Measurements from ENCODE around the gene HPS4.

HPS4 gene

GRCh38 chr22:26513838-26514237, 30.3 kb upstream of the HPS4 start:
- 0 out of 2 replicates have a peak, but pooled peaks cover 7% of the 10 kb centered on the region for H3K36me3 ChIP-seq (ENCODE audit: insufficient read depth, low read length)
- H3K4me1 ChIP-seq (ENCODE audit: insufficient read depth, low read length), result peaks cover 4% of the 10 kb centered on the region
- H3K9me3 ChIP-seq (ENCODE audit: control insufficient read depth, insufficient read depth, low read length), result no peaks in the 10 kb centered on the region
- peak overlapping the region; percentile 18; the same call in 1 of the 2 replicates for H3K9ac ChIP-seq (ENCODE audit: low read depth, low read length)

- Histone ChIP-seq H3K36me3 (ENCODE audit: insufficient read depth, low read length) (peaks cover 13% of the 10 kb centered on the region; the same call in 1 of the 2 replicates), H3K4me1 (ENCODE audit: insufficient read depth, low read length) (peaks cover 4% of the 10 kb centered on the region), H3K9ac (ENCODE audit: low read depth, low read length) (peak within 1 kb of the TSS; percentile 71), H3K9me3 (ENCODE audit: control insufficient read depth, insufficient read depth, low read length) (no peaks in the 10 kb centered on the region)
Measured at GRCh38 chr22:26512149-26512793, 28.7 kb upstream of the HPS4 start, which contains the start of gene TFIP11. Gene TFIP11, minus strand, starts transcription at chr22:26512473. Its CDS starts 2,201 bp downstream, at chr22:26510272.

- Histone ChIP-seq H3K36me3 (ENCODE audit: insufficient read depth, low read length) (peaks cover 23% of the 10 kb centered on the region), H3K9me3 (ENCODE audit: control insufficient read depth, insufficient read depth, low read length) (no peaks in the 10 kb centered on the region), H3K4me1 (ENCODE audit: insufficient read depth, low read length) (no peaks in the 10 kb centered on the region), H3K9ac (ENCODE audit: low read depth, low read length) (no peak overlapping the region)
Measured at GRCh38 chr22:26508148-26508547, 24.6 kb upstream of the HPS4 start.

GRCh38 chr22:26503758-26504157, 20.2 kb upstream of the HPS4 start:
- Histone ChIP-seq H3K9me3 (ENCODE audit: control insufficient read depth, insufficient read depth, low read length) (no peaks in the 10 kb centered on the region), H3K9ac (ENCODE audit: low read depth, low read length) (no peak overlapping the region), H3K4me1 (ENCODE audit: insufficient read depth, low read length) (no peaks in the 10 kb centered on the region), H3K36me3 (ENCODE audit: insufficient read depth, low read length) (peaks cover 33% of the 10 kb centered on the region)

GRCh38 chr22:26502688-26503561, 19.3 kb upstream of the HPS4 start:
- Histone ChIP-seq H3K9ac (ENCODE audit: low read depth, low read length) (no peak overlapping the region), H3K9me3 (ENCODE audit: control insufficient read depth, insufficient read depth, low read length) (no peaks in the 10 kb centered on the region), H3K36me3 (ENCODE audit: insufficient read depth, low read length) (peaks cover 31% of the 10 kb centered on the region), H3K4me1 (ENCODE audit: insufficient read depth, low read length) (no peaks in the 10 kb centered on the region)

- Histone ChIP-seq H3K9me3 (ENCODE audit: control insufficient read depth, insufficient read depth, low read length) (no peaks in the 10 kb centered on the region), H3K36me3 (ENCODE audit: insufficient read depth, low read length) (peaks cover 28% of the 10 kb centered on the region), H3K9ac (ENCODE audit: low read depth, low read length) (no peak overlapping the region), H3K4me1 (ENCODE audit: insufficient read depth, low read length) (no peaks in the 10 kb centered on the region)
Measured at GRCh38 chr22:26501996-26502395, 18.4 kb upstream of the HPS4 start.

- Histone ChIP-seq H3K36me3 (ENCODE audit: insufficient read depth, low read length) (peaks cover 36% of the 10 kb centered on the region), H3K4me1 (ENCODE audit: insufficient read depth, low read length) (no peaks in the 10 kb centered on the region), H3K9ac (ENCODE audit: low read depth, low read length) (no peak overlapping the region), H3K9me3 (ENCODE audit: control insufficient read depth, insufficient read depth, low read length) (no peaks in the 10 kb centered on the region)
Measured at GRCh38 chr22:26499188-26499703, 15.7 kb upstream of the HPS4 start.

GRCh38 chr22:26496456-26496855, 12.9 kb upstream of the HPS4 start:
- H3K4me1 ChIP-seq (ENCODE audit: insufficient read depth, low read length), result peaks cover 3% of the 10 kb centered on the region; the same call in 1 of the 2 replicates
- H3K9ac ChIP-seq (ENCODE audit: low read depth, low read length), result no peak overlapping the region
- H3K36me3 ChIP-seq (ENCODE audit: insufficient read depth, low read length), result peaks cover 41% of the 10 kb centered on the region
- no peaks in the 10 kb centered on the region for H3K9me3 ChIP-seq (ENCODE audit: control insufficient read depth, insufficient read depth, low read length)

- Histone ChIP-seq H3K36me3 (ENCODE audit: insufficient read depth, low read length) (peaks cover 40% of the 10 kb centered on the region), H3K9me3 (ENCODE audit: control insufficient read depth, insufficient read depth, low read length) (no peaks in the 10 kb centered on the region), H3K9ac (ENCODE audit: low read depth, low read length) (no peak overlapping the region), H3K4me1 (ENCODE audit: insufficient read depth, low read length) (peaks cover 3% of the 10 kb centered on the region; the same call in 1 of the 2 replicates)
Measured at GRCh38 chr22:26494506-26494905, 10.9 kb upstream of the HPS4 start.

- Histone ChIP-seq H3K9ac (ENCODE audit: low read depth, low read length) (no peak overlapping the region), H3K36me3 (ENCODE audit: insufficient read depth, low read length) (peaks cover 52% of the 10 kb centered on the region), H3K4me1 (ENCODE audit: insufficient read depth, low read length) (peaks cover 3% of the 10 kb centered on the region; the same call in 1 of the 2 replicates), H3K9me3 (ENCODE audit: control insufficient read depth, insufficient read depth, low read length) (no peaks in the 10 kb centered on the region)
Measured at GRCh38 chr22:26492220-26492619, 8.6 kb upstream of the HPS4 start.

GRCh38 chr22:26489447-26490036, 6.0 kb upstream of the HPS4 start:
- Histone ChIP-seq H3K9ac (ENCODE audit: low read depth, low read length) (no peak overlapping the region), H3K9me3 (ENCODE audit: control insufficient read depth, insufficient read depth, low read length) (no peaks in the 10 kb centered on the region), H3K36me3 (ENCODE audit: insufficient read depth, low read length) (peaks cover 37% of the 10 kb centered on the region), H3K4me1 (ENCODE audit: insufficient read depth, low read length) (peaks cover 3% of the 10 kb centered on the region; the same call in 1 of the 2 replicates)

- Histone ChIP-seq H3K4me1 (ENCODE audit: insufficient read depth, low read length) (no peaks in the 10 kb centered on the region; the same call in 1 of the 2 replicates), H3K36me3 (ENCODE audit: insufficient read depth, low read length) (peaks cover 28% of the 10 kb centered on the region), H3K9ac (ENCODE audit: low read depth, low read length) (no peak overlapping the region), H3K9me3 (ENCODE audit: control insufficient read depth, insufficient read depth, low read length) (no peaks in the 10 kb centered on the region)
Measured at GRCh38 chr22:26487996-26488395, 4.4 kb upstream of the HPS4 start.

- Histone ChIP-seq H3K9ac (ENCODE audit: low read depth, low read length) (no peak overlapping the region), H3K36me3 (ENCODE audit: insufficient read depth, low read length) (peaks cover 22% of the 10 kb centered on the region), H3K9me3 (ENCODE audit: control insufficient read depth, insufficient read depth, low read length) (no peaks in the 10 kb centered on the region), H3K4me1 (ENCODE audit: insufficient read depth, low read length) (peaks cover 14% of the 10 kb centered on the region)
Measured at GRCh38 chr22:26486394-26486793, 2.8 kb upstream of the HPS4 start.

- Histone ChIP-seq H3K9ac (ENCODE audit: low read depth, low read length) (no peak overlapping the region), H3K36me3 (ENCODE audit: insufficient read depth, low read length) (peaks cover 27% of the 10 kb centered on the region), H3K9me3 (ENCODE audit: control insufficient read depth, insufficient read depth, low read length) (no peaks in the 10 kb centered on the region), H3K4me1 (ENCODE audit: insufficient read depth, low read length) (peaks cover 17% of the 10 kb centered on the region)
Measured at GRCh38 chr22:26485806-26486390, 2.3 kb upstream of the HPS4 start.
